Jurkat, Clone E6-1 (cell line): ENCODE results near the gene RTF2.

Experiments
- DNase-seq: peaks from one replicate; pipeline ENCODE4 v3.0.0-alpha.2; 2011; ENCODE audit warnings: low read depth, low spot score
- H3K4me3 ChIP-seq: 2 replicates; pipeline ENCODE4 v1.5.1; 2011; ENCODE audit warnings: mild to moderate bottlenecking, low read length, control low read depth, moderate library complexity

Gene RTF2

DNA sequence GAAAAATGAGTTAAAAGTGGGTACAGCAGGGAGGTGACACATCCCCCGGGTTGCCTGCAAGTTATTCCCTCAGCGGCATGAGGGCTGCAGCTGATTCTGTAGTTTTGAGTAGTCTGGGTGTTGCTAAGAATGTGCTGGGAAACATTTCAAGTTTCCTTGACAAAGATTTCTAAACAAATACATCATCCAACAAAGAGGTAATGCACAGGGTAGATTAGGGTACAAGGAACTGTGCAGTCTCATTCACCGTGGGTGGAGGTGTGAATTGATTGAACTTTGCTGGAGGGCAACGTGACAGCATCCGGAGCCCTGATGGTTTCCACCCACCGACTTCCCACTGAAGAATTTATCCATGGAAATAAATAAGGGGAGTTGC lies 34.6 kb upstream of the RTF2 start:
- H3K4me3 ChIP-seq, result no peak overlapping the region
- DNase-seq, result no peak

DNA sequence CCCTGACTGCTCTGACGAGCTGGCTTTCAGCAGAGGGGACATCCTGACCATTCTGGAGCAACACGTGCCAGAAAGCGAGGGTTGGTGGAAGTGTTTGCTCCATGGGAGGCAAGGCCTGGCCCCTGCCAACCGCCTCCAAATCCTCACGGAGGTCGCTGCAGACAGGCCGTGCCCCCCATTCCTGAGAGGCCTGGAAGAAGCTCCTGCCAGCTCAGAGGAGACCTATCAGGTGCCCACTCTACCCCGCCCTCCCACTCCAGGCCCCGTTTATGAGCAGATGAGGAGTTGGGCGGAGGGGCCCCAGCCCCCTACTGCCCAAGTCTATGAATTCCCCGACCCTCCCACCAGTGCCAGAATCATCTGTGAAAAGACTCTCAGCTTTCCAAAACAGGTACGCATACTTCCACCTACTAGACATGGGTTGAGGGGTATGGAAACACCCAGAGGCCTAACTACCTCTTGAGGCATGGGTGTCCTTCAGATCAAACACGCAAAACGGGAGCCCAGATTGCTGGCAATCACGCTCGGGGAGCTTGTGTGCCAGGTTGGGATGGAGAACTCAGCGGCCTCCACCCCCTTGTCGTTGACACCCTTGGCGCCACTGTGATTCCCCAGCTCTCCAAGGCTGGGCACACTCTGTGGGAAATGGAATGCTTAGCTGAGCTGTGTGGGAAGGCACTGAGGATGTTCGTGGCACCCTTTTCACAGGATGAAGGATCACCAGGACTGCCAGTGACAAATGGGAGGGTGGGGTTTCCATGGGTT lies 31.0 kb upstream of the RTF2 start:
- no peak for DNase-seq

DNA sequence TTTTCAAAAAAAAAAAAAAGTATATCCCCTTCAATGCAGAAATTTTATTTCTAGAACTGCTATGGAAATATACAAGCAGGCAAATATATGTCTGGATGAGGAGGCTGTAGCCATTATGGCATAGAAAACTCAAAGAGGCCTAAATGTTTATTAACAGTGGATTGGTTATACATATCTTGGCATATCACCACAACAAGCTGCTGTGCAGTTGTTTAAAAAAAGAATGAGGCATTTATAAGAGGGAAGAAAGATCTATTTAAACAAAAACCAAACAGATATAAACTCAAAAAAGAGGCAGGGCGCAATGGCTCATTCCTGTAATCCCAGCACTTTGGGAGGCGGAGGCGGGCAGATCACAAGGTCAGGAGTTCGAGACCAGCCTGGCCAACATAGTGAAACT lies 30.1 kb upstream of the RTF2 start:
- no peak for DNase-seq
- H3K4me3 ChIP-seq, result no peak overlapping the region

More for the DNA sequence above, 31.0 kb upstream of the RTF2 start:
- H3K4me3 ChIP-seq, result no peak overlapping the region

DNA sequence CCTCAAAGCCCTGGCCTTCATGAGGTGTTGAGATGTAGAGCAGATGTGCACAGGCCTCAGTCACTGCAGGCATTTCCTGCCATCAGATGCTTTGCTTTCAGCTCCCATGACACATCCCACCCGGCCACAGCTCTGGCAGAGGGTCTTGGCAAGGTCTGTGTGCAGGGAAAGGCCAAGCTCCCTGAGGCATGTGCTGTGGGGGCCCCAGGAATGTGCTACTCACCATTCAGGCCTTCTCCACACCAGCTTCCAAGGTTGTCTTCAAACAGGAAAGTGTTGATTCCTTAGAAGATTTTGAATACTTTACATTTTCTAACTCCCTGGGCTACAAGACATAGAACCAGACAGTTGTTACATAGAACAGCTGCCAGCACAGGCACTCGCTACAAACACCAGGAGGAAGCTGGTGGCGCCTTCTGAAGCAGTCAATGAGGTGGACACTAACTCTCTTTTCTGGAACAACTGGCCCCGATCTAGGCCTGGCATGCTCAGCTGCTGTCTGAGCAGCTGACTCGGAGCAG lies 28.6 kb upstream of the RTF2 start:
- H3K4me3 ChIP-seq, result no peak overlapping the region
- DNase-seq, result no peak

- H3K4me3 ChIP-seq, result no peak overlapping the region
- DNase-seq, result peak; percentile 73
Observed at GRCh38 chr20:56440346-56441007, 27.9 kb upstream of the RTF2 start.

- DNase-seq, result no peak
- no peak overlapping the region for H3K4me3 ChIP-seq
Observed at GRCh38 chr20:56442389-56443365, 25.8 kb upstream of the RTF2 start.

DNA sequence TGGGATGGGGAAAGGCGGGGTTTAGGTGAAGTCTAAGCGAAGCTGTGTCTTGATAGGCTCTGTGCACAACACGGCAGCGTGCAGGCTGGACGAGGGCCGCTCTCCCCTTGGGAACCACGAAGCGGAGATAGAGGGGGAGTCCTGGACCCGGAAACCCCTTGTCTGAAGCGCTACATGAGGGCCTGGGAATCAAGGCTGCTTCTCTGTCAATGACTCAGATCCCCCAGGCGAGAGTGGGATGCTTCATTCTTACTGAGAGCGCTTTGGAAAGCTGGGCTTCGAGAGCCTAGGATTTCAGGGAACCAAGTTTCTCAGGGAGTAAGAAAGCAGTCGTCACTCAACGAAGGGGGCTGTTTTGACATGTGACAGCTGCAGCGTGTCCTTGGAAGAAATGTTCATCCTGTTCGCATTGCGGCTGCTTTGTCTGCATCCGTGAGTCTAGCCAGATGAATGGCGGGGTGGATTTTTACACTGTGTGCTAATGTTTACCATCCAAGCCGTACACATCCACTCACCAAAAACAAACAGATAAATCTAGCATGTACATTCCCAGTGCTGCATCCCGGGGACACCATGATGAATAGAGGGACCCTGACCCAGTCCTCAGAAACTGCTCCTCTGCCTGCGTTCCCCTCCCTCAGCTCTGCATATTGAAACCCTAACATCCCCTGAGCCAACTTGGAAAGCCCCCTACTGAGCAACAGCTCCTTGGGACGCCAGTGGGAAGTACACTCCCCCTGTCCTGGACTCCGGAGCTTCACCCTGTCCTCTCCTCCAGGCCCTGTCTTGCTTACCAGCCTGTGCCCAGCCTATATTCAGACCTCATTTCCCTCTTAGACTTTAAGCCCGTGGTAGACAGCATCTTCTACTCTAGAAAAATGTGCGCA lies 24.5 kb upstream of the RTF2 start:
- no peak for DNase-seq
- no peak overlapping the region for H3K4me3 ChIP-seq

GRCh38 chr20:56445130-56445529 lies 23.3 kb upstream of the RTF2 start:
- H3K4me3 ChIP-seq, result no peak overlapping the region
- DNase-seq, result no peak

DNA sequence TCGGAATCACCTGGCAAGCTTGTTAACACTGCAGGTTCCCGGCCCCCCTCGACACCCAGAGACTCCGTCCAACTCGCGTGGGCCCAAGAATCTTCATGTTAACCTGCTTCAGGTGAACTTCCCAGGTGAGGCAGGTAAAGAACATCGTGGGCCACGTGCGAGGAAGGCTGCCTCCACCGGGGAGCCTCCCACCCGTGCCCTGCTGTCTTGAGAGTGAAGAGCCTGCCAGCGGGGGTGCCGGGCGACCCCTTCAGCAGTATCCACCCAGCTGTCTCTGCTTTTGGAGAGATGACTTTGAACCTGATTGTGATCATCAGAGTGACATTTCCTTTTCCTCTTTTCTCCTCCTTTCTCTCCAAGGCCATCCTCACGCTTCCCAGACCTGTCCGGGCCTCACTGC lies 22.9 kb upstream of the RTF2 start:
- no peak overlapping the region for H3K4me3 ChIP-seq
- no peak for DNase-seq

DNA sequence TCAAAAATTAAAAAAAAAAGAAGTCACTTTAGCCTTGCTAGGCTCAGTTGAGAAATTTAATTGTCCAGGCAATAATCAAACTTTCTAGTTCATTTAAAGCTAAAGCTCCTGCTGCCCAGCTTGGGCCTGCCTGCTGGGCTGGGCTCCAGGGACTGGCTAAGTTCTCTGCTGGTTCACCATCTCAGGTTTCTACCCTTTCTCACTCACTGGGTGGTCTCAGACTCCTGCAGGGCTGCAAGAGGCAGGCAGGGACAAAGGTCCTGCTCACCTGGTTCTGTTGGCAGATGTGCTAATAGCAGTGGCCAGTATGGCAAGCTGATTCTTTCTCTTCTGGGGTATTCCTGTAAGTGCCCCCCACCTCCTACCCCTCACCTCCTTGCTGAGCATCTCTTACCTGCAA lies 21.2 kb upstream of the RTF2 start:
- DNase-seq, result no peak
- no peak overlapping the region for H3K4me3 ChIP-seq

DNA sequence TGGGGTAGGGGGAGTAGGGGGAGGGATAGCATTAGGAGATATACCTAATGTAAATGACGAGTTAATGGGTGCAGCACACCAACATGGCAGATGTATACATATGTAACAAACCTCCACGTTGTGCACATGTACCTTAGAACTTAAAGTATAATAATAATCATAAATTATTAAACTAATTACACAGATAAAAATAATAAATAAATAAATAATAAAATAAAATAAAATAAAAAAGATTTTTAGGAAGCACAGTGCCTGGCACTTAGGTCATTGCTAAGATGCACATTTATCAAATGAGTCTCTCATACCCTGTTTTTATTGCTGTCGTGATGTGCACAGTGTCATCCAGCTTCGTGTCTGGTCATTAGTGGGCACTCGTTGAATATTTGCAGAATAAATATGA lies 19.0 kb upstream of the RTF2 start:
- no peak overlapping the region for H3K4me3 ChIP-seq
- DNase-seq, result no peak

GRCh38 chr20:56451056-56451765 lies 17.2 kb upstream of the RTF2 start:
- DNase-seq, result no peak
- no peak overlapping the region for H3K4me3 ChIP-seq

GRCh38 chr20:56453352-56453751 lies 15.1 kb upstream of the RTF2 start:
- H3K4me3 ChIP-seq, result no peak overlapping the region
- no peak for DNase-seq

DNA sequence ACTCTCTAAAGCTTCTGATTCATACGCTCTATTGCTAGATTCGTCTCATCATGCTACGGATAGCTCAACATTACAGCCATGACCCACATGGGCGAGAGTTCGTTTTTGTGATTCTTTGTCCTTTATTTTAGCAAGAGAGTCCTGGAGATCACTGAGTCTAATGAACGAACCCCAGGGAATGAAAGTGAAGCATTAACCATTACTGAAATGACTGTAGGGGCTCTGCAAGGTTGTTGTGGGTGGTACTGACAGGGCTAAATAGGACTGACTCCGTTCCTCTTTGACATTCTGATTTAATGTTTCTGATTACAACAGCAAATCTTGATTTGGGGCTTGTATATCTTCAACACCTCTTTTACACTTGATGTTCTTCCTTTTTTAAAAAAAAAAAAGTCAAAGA lies 13.7 kb upstream of the RTF2 start:
- no peak for DNase-seq
- H3K4me3 ChIP-seq, result no peak overlapping the region

DNA sequence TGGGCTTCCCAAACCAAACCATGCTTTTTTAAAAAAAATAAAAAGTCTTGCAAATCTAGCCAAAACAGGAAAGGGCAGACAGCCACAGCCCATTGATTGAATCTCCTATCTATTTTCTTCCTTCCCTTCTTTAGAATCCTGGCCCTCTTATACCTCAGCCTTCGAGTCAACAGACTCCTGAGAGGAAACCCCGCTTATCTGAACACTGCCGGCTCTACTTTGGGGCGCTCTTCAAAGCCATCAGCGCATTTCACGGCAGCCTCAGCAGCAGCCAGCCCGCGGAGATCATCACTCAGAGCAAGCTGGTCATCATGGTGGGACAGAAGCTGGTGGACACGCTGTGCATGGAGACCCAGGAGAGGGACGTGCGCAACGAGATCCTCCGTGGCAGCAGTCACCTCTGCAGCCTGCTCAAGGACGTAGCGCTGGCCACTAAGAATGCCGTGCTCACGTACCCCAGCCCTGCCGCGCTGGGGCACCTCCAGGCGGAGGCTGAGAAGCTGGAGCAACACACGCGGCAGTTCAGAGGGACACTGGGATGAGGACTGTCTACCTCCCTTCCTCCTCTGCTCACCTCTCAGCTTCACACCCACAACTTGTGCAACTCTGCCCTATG lies 10.1 kb upstream of the RTF2 start:
- no peak overlapping the region for H3K4me3 ChIP-seq

DNA sequence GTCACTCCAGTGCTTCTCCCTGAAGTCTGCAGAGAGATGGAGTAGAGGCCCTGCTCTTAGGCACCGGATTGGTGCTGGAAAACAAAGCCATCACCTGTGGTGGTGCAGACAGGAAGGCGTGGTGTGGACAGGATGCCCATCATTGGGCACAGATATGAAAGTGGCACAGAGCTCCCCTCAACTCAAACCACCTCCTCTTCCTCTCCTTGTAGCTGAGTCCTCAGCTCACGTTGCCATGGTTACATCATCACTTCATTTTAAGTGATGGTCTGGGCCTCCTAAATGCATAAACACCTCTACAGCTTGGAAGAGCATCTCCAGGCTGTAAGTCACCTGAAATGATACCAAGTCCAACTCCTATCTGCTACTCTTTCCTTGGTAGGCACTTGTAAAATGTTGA lies 8.0 kb upstream of the RTF2 start:
- DNase-seq, result no peak
- no peak overlapping the region for H3K4me3 ChIP-seq

More for the DNA sequence above, 10.1 kb upstream of the RTF2 start:
- no peak for DNase-seq

DNA sequence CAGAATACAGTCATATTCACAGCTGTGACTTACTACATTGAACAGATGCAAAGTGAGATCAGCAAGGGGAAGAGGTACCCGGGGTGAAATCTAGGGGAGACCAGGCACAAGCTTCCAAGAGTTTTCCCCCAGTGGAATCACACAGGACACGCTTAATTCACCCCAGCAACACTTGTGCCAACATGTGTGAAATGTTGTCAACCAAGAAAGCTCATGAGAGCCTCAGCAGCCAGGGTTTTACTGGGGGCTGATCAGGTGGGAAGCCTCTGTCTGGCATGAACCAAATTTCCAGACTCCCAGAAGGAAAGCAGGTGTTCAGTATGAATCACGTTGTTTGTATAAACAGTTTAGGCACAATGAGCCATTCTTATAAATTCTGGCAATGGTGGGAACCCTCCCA lies 6.9 kb upstream of the RTF2 start:
- no peak overlapping the region for H3K4me3 ChIP-seq
- no peak for DNase-seq

GRCh38 chr20:56463428-56463827 lies 5.0 kb upstream of the RTF2 start:
- DNase-seq, result peak; percentile 55

More at GRCh38 chr20:56463428-56463827, 5.0 kb upstream of the RTF2 start:
- H3K4me3 ChIP-seq, result no peak overlapping the region
